HEK293 (cell line): ENCODE data around the gene MYO5C.

Experiments used
- CTCF ChIA-PET: fragments of 350-600 bp; formaldehyde crosslinking; extraction: SDS; loops from one replicate; lab custom pipeline; 2021; ENCODE audit warnings: antibody characterized with exemption; lab: Yijun Ruan, JAX
- POLR2A ChIA-PET: fragments of 300-600 bp; formaldehyde crosslinking; extraction: SDS; loops from one replicate; lab custom pipeline; 2020; ENCODE audit warnings: antibody characterized with exemption, inconsistent platforms; lab: Yijun Ruan, JAX
- H3K27ac ChIP-seq: fragments of 200-500 bp; sonication (Bioruptor generic); 2 replicates; pipeline ENCODE4 v1.5.1; 2014; ENCODE audit warnings: low read depth, low read length, control low read depth, inconsistent platforms; ENCODE audit errors: extremely low read depth
- H3K36me3 ChIP-seq, 2 experiments: fragments of 200-500 bp in 1 of 2; sonication (Bioruptor generic) in 1 of 2; 1 replicate in 1 of 2; 2 replicates in 1 of 2; pipeline ENCODE4 v1.5.1; 2014 to 2017; ENCODE audit warnings: inconsistent platforms in 2 of 2, low read length in 2 of 2; ENCODE audit not compliant: control insufficient read depth in 2 of 2, insufficient read depth in 1 of 2
- H3K4me1 ChIP-seq: fragments of 200-500 bp; sonication (Bioruptor generic); 2 replicates; pipeline ENCODE4 v1.5.1; 2014; ENCODE audit warnings: mild to moderate bottlenecking, low read length, inconsistent platforms; ENCODE audit not compliant: control insufficient read depth, insufficient read depth
- H3K4me3 ChIP-seq: 2 replicates; pipeline ENCODE4 v1.5.1; 2011; ENCODE audit warnings: low read depth, mild to moderate bottlenecking, control low read depth, low read length, moderate library complexity
- H3K9me3 ChIP-seq: fragments of 200-500 bp; sonication (Bioruptor generic); 2 replicates; pipeline ENCODE4 v1.5.1; 2014; ENCODE audit warnings: low read depth, low read length, inconsistent platforms; ENCODE audit not compliant: control insufficient read depth, insufficient read depth
- GLIS2 ChIP-seq: fragments of 450-650 bp; formaldehyde crosslinking; IDR thresholded peaks from 2 replicates; pipeline ENCODE4 v1.5.1; 2016; ENCODE audit warnings: missing biosample characterization, missing genetic modification characterization
- KLF16 ChIP-seq: fragments of 450-650 bp; formaldehyde crosslinking; IDR thresholded peaks from 2 replicates; pipeline ENCODE4 v1.5.1; 2017; ENCODE audit warnings: missing biosample characterization, missing genetic modification characterization
- SCRT1 ChIP-seq: fragments of 450-650 bp; formaldehyde crosslinking; IDR thresholded peaks from 2 replicates; pipeline ENCODE4 v1.5.1; 2016; ENCODE audit warnings: missing biosample characterization, missing genetic modification characterization, borderline replicate concordance
- ZBTB7A ChIP-seq: fragments of 450-650 bp; formaldehyde crosslinking; IDR thresholded peaks from 2 replicates; pipeline ENCODE4 v1.5.1; 2016; ENCODE audit warnings: low read depth, missing biosample characterization, missing genetic modification characterization
- ZBTB8A ChIP-seq: fragments of 450-650 bp; formaldehyde crosslinking; IDR thresholded peaks from 2 replicates; pipeline ENCODE4 v1.5.1; 2016; ENCODE audit warnings: missing biosample characterization, missing genetic modification characterization
- ZFP69B ChIP-seq: fragments of 450-650 bp; formaldehyde crosslinking; IDR thresholded peaks from 2 replicates; pipeline ENCODE4 v1.5.1; 2016; ENCODE audit warnings: missing biosample characterization, missing genetic modification characterization
- ZNF133 ChIP-seq: fragments of 450-650 bp; formaldehyde crosslinking; IDR thresholded peaks from 2 replicates; pipeline ENCODE4 v1.5.1; 2016; ENCODE audit warnings: missing biosample characterization, missing genetic modification characterization
- ZNF140 ChIP-seq: fragments of 450-650 bp; formaldehyde crosslinking; IDR thresholded peaks from 2 replicates; pipeline ENCODE4 v1.5.1; 2016; ENCODE audit warnings: missing biosample characterization, missing genetic modification characterization
- ZNF391 ChIP-seq: fragments of 450-650 bp; formaldehyde crosslinking; IDR thresholded peaks from 2 replicates; pipeline ENCODE4 v1.5.1; 2016; ENCODE audit warnings: low read depth, missing biosample characterization, missing genetic modification characterization, borderline replicate concordance
- ZNF510 ChIP-seq: fragments of 450-650 bp; formaldehyde crosslinking; IDR thresholded peaks from 2 replicates; pipeline ENCODE4 v1.5.1; 2018; ENCODE audit warnings: mild to moderate bottlenecking, missing genetic modification characterization, missing biosample characterization; ENCODE audit not compliant: insufficient replicate concordance
- ZNF701 ChIP-seq: fragments of 450-650 bp; formaldehyde crosslinking; IDR thresholded peaks from 2 replicates; pipeline ENCODE4 v1.5.1; 2016; ENCODE audit warnings: missing biosample characterization, missing genetic modification characterization
- ZNF76 ChIP-seq: fragments of 450-650 bp; formaldehyde crosslinking; IDR thresholded peaks from 2 replicates; pipeline ENCODE4; 2016; ENCODE audit warnings: low read depth, missing biosample characterization, missing genetic modification characterization, borderline replicate concordance
- ZNF837 ChIP-seq: fragments of 450-650 bp; formaldehyde crosslinking; IDR thresholded peaks from 2 replicates; pipeline ENCODE4 v1.5.1; 2016; ENCODE audit warnings: missing biosample characterization, missing genetic modification characterization
- TF ChIP-seq, protein P1 (sequence below): fragments of 450-650 bp; formaldehyde crosslinking; IDR thresholded peaks from 2 replicates; pipeline ENCODE4 v1.5.1; 2016; ENCODE audit warnings: missing biosample characterization, missing genetic modification characterization, borderline replicate concordance
- TF ChIP-seq, protein P2 (sequence below): fragments of 450-650 bp; formaldehyde crosslinking; IDR thresholded peaks from 2 replicates; pipeline ENCODE4 v1.5.1; 2016; ENCODE audit warnings: missing biosample characterization, missing genetic modification characterization
- TF ChIP-seq, protein P3 (sequence below): fragments of 450-650 bp; formaldehyde crosslinking; IDR thresholded peaks from 2 replicates; pipeline ENCODE4 v1.5.1; 2017; ENCODE audit warnings: missing biosample characterization, missing genetic modification characterization

The MYO5C gene

DNA sequence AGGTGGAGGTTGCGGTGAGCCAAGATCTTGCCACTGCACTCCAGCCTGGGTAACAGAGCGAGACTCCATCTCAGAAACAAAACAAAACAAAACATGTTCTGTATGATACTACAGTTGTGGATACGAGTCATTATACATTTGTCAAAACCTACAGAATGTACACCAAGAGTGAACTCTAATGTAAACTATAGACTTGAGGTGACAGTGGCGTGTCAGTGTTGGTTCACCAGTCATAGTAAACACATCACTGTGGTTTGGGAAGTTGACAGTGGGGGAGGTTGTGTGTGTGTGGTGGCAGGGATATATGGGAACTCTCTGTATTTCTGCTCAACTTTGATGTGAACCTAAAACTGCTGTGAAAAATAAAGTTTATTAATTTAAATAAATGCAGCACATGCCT is 71.4 kb downstream of the MYO5C start:
- CTCF ChIA-PET, result interaction anchor here (1.3 to 1.5 kb wide), 2 partner anchors 10 to 33 kb away, joined by 3 to 4 read pairs; no protein-coding TSS in a partner anchor
- Histone ChIP-seq H3K4me3 (no peak overlapping the region), H3K4me1 (no peaks in the 10 kb centered on the region), H3K27ac (no peak overlapping the region), H3K36me3 (peaks cover 15 to 62% of the 10 kb centered on the region in 2 experiments), H3K9me3 (no peaks in the 10 kb centered on the region)
- TF ChIP-seq, protein P1, sequence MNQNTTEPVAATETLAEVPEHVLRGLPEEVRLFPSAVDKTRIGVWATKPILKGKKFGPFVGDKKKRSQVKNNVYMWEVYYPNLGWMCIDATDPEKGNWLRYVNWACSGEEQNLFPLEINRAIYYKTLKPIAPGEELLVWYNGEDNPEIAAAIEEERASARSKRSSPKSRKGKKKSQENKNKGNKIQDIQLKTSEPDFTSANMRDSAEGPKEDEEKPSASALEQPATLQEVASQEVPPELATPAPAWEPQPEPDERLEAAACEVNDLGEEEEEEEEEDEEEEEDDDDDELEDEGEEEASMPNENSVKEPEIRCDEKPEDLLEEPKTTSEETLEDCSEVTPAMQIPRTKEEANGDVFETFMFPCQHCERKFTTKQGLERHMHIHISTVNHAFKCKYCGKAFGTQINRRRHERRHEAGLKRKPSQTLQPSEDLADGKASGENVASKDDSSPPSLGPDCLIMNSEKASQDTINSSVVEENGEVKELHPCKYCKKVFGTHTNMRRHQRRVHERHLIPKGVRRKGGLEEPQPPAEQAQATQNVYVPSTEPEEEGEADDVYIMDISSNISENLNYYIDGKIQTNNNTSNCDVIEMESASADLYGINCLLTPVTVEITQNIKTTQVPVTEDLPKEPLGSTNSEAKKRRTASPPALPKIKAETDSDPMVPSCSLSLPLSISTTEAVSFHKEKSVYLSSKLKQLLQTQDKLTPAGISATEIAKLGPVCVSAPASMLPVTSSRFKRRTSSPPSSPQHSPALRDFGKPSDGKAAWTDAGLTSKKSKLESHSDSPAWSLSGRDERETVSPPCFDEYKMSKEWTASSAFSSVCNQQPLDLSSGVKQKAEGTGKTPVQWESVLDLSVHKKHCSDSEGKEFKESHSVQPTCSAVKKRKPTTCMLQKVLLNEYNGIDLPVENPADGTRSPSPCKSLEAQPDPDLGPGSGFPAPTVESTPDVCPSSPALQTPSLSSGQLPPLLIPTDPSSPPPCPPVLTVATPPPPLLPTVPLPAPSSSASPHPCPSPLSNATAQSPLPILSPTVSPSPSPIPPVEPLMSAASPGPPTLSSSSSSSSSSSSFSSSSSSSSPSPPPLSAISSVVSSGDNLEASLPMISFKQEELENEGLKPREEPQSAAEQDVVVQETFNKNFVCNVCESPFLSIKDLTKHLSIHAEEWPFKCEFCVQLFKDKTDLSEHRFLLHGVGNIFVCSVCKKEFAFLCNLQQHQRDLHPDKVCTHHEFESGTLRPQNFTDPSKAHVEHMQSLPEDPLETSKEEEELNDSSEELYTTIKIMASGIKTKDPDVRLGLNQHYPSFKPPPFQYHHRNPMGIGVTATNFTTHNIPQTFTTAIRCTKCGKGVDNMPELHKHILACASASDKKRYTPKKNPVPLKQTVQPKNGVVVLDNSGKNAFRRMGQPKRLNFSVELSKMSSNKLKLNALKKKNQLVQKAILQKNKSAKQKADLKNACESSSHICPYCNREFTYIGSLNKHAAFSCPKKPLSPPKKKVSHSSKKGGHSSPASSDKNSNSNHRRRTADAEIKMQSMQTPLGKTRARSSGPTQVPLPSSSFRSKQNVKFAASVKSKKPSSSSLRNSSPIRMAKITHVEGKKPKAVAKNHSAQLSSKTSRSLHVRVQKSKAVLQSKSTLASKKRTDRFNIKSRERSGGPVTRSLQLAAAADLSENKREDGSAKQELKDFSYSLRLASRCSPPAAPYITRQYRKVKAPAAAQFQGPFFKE (tag by site-specific recombination), result no peak
- TF ChIP-seq SCRT1 (tag by site-specific recombination) (no peak), ZNF837 (tag by site-specific recombination) (no peak), ZNF140 (no peak), KLF16 (tag by site-specific recombination) (no peak), GLIS2 (tag by site-specific recombination) (no peak), ZBTB8A (tag by site-specific recombination) (no peak), ZNF510 (tag by site-specific recombination) (no peak), ZNF391 (tag by site-specific recombination) (no peak)
- TF ChIP-seq, protein P2, sequence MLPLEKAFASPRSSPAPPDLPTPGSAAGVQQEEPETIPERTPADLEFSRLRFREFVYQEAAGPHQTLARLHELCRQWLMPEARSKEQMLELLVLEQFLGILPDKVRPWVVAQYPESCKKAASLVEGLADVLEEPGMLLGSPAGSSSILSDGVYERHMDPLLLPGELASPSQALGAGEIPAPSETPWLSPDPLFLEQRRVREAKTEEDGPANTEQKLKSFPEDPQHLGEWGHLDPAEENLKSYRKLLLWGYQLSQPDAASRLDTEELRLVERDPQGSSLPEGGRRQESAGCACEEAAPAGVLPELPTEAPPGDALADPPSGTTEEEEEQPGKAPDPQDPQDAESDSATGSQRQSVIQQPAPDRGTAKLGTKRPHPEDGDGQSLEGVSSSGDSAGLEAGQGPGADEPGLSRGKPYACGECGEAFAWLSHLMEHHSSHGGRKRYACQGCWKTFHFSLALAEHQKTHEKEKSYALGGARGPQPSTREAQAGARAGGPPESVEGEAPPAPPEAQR (tag by site-specific recombination), result no peak
- TF ChIP-seq, protein P3, sequence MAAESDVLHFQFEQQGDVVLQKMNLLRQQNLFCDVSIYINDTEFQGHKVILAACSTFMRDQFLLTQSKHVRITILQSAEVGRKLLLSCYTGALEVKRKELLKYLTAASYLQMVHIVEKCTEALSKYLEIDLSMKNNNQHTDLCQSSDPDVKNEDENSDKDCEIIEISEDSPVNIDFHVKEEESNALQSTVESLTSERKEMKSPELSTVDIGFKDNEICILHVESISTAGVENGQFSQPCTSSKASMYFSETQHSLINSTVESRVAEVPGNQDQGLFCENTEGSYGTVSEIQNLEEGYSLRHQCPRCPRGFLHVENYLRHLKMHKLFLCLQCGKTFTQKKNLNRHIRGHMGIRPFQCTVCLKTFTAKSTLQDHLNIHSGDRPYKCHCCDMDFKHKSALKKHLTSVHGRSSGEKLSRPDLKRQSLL, result no peak
- POLR2A ChIA-PET, result no interaction called here

DNA sequence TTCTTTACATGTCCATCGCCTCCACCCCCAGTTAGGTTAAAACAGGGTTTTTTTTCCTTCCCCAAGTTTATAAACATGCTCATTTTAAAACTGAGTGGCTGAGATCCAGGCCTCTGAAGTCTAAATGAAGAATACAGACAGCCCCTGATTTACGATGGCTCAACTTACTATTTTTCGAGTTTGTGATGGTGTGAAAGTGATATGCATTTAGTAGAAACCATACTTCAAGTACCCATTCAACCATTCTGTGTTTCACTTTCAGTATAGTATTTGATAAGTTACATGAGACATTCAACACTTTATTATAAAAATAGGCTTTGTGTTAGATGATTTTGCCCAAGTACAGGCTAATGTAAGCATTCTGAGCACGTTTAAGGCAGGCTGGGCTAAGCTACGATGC is 73.9 kb downstream of the MYO5C start:
- CTCF ChIA-PET, result interaction anchor here (0.6 kb wide), 1 partner anchor 351 kb away, joined by 3 read pairs; no protein-coding TSS in a partner anchor
- H3K27ac ChIP-seq, result no peak overlapping the region
- no peaks in the 10 kb centered on the region for H3K9me3 ChIP-seq
- H3K4me1 ChIP-seq, result no peaks in the 10 kb centered on the region
- no peak for TF ChIP-seq ZNF701 (tag by site-specific recombination)
- TF ChIP-seq ZNF133 (tag by site-specific recombination), result no peak
- TF ChIP-seq ZNF837 (tag by site-specific recombination), result no peak
- TF ChIP-seq ZFP69B (tag by site-specific recombination), result no peak
- no peak for TF ChIP-seq ZNF76 (tag by site-specific recombination)
- no peak for TF ChIP-seq ZBTB7A (tag by site-specific recombination)
- H3K4me3 ChIP-seq, result no peak overlapping the region
- H3K36me3 ChIP-seq, result peaks cover 13 to 82% of the 10 kb centered on the region in 2 experiments
- POLR2A ChIA-PET, result no interaction called here
